Inferior parietal cortex (tissue), 1 donor: ENCODE data around the gene NPAS1.
"Not testable (repeated sequence)": the region's sequence is repeated elsewhere in the genome, so short reads cannot be mapped to it uniquely, and the experiment has no call there.

Experiments
- DNase-seq: peaks from one replicate; pipeline ENCODE4 v3.0.0-alpha.2; 2016; ENCODE audit errors: extremely low spot score

Gene NPAS1

DNA sequence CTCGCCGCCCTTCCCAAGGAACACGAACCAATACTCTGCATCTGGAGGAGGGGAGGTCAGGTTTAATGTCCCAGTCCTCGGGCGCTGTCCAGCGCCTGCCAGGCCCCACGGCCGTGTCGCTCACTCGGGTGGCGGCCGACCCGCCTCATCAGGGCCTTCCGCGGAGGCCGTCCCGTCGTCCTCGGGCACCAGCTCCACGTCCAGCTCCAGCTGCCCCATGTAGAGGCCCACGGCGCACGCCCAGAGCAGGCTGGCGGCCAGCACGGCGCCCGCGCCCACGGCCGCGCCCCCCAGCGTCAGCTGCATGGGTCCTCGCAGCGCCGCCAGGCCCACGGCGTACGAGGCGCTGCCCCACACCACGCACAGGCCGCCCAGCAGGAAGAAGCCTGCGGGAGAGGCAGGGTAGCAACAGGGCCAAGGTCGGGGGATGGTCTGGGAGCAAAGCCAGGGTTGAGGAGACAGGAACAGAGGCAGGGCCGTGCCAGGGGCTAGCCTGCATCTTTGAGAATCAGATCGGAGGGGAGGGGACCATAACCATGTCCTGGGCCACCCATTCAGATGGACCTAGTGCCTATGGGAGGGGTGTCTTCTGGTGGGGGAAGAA is 26.3 kb downstream of the NPAS1 start:
- no peak for DNase-seq

DNA sequence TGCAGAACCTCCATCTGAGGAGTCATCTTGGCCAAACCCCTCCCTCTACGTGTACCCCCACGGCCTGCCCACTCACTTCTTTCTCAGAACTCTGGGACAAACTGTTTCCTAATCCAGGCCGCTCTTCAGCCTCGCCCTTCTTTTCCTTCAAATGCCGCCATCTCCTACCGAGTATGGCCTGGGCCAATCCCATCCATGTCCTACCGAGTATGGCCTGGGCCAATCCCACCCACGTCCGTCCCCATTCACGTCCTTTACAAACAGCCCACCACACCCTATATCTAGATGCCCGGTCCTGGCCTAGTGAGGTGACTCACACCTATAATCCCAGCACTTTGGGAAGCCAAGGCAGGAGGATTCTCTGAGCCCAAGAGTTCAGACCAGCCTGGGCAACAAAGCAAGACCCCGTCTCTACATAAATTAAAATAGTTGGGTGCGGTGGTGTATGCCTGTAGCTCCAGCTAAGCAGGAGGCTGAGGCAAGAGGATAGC is 27.7 kb downstream of the NPAS1 start:
- DNase-seq: no peak

DNA sequence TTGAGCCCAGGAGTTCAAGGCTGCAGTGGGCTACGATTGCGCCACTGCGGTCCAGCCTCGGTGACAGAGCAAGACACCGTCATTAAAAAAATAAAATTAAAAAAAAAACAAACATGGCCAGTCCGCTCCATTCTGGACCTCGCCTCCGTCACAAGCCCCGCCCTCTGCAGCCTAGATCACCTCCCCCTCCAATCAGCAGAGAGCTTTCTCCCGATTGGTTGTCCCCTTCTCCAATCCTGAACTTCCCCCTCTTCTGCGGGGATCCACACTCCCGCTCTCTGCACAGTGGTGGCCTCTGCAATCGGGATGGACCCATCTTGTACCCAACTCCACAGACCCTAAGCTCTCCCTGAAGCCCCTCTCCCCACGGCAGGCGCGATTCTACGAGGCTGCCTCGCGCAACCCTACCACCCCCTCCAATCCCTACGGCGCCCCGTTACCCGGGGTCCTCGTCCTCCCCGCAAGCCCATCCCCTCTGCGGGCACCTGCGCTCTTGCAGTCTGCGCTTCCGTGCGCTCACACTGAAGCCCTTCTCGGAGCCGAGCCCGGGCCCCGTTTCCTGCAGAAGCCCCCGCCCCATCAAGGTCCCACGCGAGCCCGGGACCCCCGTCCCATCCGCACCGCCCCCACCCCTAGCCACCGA is 28.2 kb downstream of the NPAS1 start:
- peak; percentile 89 for DNase-seq

DNA sequence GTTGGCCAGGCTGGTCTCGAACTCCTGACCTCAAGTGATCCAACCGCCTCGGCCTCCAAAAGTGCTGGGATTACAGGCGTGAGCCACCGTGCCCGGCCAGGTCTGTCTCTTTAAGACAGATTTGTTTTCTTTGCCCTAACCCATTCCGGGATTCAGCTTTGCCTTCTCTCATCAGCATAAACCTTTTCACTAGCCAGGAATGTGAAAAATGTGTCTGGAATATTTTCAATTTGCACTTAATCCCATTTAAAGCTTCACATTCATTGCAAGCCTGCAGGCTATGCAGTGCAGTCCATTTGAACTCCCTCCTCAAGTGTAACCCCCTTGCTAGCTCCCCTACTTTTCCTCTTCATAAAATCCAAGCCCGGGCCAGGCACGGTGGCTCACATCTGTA is 29.7 kb downstream of the NPAS1 start:
- no peak for DNase-seq

DNA sequence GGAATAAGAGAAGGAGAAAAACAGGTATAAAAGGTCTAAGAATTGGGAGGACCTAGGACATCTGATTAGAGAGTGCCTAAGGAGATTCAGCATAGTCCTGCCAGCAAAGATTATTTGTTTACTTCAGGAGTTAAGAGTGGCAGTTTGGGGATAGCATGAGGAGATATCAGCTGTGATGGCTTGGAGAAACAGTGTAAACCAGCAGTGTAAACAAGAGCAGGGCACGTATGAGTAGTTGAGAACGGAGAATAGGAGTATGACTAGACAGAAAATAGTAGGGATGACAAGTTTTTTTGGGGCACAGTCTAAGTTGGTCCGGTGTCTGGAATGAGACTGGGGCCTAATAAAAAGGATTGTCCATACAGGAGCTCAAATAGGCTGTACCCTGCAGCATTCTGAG is 30.9 kb downstream of the NPAS1 start:
- DNase-seq: not testable (repeated sequence)

DNA sequence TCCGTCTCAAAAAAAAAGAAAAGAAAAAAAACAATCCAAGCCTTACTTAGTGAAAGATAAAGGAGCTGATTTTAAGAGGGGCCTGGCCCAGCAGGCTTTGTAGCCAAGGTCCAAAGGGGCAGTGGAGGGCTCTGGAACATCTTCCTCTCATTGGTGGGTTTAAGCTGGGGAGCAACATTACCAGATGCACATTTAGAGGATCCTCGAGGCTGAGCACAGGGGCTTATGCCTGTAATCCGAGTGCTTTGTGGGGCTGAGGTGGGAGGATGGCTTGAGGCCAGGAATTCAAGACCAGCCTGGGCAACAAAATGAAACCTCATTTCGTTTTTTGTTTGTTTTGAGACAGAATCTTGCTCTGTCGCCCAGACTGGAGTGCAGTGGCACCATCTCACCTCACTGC is 36.8 kb downstream of the NPAS1 start:
- DNase-seq: no peak

DNA sequence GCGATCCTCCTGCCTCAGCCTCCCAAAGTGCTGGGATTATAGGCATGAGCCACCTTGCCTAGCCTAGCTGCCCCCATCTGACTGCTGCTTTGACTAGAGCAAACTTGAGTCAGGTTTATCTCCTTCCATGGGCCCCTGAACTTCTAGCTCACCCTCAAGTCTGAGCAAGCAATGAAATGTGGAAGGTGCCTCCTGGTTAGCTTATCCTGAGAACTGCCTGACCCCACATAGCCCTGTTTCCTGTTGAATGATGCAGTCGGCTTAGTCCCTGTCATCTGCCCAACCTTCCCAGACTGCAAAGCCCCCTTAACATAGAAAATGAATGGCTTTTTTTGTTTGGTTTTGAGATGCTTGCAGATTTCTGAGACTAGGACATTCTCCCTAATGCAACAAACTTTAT is 37.7 kb downstream of the NPAS1 start:
- DNase-seq: no peak

DNA sequence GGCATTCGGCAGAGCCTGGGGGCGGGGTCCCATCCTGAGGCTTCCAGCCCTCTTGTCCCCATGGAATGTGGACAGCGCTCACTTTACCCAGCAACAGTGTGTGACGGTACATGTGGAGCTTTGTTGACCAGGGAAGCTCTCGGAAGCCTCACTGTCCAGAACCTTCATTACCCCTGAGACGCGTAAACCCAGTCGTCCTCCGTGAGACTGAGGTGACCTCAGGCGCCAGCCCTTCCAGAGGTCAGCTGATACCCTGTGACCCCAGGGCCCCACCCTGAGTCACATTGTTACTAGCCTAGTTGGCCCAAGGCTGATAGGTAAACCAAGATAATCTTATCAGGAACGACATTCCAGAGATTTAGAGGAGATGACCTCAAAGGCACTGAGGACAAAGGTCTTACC is 39.0 kb downstream of the NPAS1 start:
- DNase-seq: no peak

DNA sequence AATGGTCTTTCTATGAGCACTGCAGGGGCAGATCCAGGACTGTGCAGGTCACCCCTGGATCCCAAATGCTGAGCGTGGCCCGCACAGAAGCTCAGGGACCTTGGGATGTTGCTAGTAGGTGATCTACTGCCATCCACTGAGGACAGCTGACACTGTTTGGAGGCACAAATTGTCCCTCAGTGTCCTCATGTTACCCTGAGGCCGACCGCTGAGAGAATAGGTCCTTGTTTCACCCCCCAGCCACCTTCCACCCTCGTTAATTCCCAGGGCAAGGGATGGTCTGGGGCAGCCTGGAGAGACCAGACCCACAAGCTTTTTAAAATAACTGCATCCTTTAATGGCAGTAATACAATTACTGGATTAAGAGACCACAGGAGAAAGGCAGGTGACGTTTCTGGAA is 44.2 kb downstream of the NPAS1 start:
- no peak for DNase-seq

DNA sequence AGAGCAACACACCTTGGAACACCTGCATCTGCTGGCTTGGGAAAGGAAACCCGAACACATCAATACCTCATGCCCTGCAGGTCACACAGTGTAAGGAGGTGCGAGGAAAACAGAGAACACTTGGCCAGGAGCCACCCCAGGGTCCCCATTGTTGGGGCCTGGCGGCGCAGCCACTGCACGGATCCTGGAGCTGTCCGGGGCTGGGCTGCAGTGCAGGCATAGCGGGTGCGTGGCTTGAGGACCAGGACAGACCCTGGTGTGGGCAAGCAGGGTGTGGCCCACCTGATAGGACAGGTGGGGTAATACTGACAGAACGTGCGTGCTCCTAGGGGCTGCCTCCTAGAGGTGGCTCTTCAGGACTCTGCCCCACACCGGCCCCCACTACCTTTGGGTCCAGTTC is 45.6 kb downstream of the NPAS1 start:
- DNase-seq: no peak

DNA sequence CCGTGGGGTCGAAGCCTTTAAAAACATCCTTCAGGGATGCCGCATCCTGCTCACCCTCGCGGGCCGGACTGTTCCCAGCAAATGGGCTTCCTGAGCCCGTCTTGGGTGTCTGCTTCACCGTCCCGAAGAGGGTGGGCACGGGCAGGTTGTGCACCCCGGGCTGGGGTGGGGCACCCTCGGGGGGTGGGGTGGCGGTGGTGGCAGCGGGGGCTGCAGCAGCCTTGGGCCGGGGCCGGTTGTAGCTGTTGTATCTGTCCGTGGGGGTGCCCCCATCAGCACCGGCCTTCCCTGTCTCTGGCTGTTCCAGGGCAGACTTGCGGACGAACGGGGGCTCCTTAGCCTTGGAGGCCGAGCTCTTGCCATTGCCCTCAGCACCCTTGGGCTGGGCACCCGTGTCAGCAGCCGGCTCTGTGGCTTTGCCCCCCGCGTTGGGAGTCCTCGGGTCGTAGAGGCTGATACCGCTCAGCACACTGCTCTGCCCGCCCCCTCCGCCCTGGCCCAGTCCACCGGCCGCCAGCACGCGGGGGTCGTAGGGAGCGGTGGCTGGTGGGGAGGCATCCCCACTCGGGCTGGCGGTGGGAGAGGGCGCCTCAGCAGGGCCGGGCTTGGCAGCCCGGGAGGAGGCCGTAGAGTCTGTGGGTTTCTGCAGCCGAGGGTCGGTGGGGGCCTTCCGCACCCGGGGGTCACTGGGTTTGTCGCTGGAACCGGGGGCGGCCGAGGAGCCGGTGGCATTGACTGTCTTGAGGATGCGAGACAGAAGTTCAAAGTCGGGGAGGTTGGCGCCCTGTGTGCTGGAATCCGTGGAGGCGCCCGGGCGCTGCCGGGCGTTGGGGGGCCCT is 47.0 kb downstream of the NPAS1 start:
- no peak for DNase-seq

DNA sequence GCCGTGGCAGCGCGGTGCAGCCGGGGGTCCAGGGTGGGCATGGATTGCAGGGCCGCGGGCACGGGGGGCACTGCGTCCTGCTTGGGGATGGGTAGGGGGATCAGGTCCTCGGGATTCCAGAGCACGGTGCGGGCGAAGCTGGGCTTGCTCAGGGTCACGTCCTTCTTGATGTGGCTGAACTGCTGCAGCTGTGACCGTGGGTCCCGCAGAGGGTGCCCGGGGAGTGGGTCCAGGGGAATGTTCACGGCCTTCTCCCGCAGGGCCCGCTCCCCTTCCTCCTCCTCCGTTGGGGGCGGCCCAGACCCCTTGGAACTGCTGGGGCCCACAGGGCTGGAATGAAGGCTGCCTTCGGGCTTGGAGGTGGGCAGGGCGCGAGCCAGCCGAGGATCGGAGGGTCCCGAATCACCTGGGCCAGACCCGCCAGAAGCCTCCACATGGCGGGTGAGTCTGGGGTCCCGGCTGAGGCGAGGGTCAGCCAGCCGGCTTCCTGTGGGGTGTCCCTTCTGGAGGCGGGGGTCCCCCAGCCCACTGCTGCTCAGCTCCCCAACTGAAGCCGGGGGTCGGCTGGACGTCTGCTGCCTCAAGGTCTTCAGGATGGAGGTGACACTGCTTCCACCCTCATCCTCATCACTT is 47.7 kb downstream of the NPAS1 start:
- DNase-seq: no peak

DNA sequence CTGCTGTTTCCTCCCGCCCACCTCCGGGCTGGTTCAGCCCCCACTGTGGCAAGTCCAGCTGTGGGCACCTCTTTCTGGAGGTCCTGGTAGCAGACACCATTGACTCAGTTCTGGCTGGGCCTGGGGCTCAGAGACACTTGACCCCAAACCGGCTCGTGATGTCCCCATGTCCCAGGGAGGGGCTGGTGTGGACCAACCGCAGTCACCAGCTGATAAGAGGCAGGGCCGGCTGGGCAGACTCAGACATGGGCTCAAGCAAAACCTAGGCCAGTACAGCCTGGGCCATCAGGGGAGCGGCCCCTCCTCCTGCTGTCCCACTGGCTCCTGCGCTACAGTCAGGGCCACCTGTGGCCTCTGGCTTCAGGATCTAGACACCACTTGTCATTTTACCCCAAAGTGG is 48.6 kb downstream of the NPAS1 start:
- DNase-seq: no peak

DNA sequence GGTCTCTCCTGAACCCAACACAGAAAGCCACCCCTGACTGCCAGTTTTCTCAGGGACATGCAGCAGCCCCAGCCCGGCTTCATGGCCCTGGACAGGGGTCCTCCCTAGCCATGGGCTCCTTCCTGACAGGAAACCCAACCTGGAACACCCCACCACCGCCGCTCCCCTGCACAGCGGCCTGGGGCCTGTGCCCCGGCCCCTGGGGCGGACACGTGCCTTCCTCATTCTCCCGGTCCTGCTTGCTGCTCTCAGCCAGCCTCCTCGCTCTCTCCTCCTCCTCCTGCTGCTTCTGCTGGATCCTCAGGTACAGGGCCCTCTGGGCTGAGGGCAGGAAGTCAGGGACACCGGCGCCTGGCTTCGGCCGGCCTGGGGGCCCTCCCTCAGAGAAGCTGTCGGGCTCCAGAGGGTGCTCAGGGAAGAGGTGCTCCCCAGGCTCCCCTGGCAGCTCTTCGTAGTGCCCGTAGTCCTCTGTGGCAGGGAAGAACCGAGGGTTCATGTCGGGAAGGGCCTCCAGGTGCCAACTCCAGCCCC is 49.3 kb downstream of the NPAS1 start:
- no peak for DNase-seq

DNA sequence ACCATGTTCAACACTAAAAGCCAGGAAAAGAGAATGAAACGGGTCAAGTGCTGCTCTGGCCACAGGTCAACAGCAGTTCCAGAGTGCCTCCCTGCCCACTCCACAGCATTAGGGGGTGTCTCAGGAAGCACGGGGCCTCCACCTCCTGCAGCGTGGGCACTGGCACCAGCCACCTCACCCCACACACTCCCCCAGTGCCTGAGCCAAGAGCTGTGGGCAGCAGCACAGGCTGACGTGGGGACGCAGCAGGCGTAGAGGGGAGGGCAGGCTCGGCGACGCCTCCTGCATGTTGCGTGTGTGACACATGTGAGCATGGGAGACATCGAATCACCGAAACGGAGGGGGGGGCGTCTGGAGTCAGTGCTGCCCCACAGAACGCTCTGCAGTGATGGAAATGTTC is 50.2 kb downstream of the NPAS1 start:
- no peak for DNase-seq

DNA sequence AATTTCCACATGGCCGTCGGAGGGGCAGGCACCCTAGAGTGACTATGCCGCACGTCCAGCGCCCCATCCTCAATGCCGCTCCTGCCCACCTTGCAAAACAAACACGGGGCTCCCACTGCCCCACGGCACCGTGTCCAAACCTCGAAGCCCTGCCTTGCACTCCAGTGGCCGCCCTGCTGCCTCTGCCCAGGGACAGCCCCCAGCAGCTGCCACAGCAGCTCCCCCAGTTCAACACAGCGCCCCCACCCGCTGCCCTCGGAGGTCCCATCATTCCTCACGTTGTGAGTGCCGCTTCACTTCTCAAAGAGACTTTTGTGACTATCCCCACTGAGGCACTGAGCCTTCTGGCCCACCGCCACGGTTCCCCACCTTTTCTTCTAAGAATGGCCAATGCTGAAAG is 51.1 kb downstream of the NPAS1 start:
- DNase-seq: no peak

DNA sequence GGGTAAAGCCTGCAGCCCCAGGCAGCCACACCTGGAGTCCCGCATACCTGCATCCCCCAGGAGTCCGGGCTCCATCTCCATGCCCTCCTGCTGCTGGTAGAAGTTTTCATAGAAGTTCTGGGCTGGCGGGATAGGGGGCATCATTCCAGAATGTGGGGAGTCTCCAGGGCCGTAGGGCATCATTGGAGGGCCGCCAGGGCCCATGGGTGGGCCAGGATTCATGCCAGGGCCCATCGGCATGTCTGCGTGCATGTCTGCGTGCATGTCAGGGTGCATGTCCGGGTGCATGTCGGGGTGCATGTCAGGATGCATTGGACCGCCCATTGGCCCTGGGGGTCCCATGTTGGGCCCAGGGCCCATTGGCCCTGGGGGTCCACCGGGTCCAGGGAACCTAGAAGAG is 52.1 kb downstream of the NPAS1 start:
- DNase-seq: no peak

DNA sequence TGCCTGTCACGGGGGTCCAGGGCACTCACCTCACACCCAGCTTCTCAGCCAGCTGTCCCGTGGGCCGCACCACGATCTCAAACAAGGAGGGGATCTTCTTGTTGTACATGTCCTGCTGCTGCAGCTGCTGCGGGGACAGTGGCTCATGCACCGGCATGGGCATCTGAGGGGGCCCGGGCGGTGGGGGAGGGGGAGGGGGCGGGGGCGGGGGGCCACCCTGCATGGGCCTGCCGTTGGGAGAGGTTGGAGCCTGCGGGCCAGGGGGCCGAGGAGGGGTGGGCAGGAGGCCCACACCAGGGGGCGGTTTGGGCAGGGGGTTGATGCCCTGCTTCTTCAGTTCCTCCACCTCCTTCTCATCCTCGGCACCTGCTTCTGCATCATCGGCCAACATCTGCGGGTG is 52.7 kb downstream of the NPAS1 start:
- no peak for DNase-seq

DNA sequence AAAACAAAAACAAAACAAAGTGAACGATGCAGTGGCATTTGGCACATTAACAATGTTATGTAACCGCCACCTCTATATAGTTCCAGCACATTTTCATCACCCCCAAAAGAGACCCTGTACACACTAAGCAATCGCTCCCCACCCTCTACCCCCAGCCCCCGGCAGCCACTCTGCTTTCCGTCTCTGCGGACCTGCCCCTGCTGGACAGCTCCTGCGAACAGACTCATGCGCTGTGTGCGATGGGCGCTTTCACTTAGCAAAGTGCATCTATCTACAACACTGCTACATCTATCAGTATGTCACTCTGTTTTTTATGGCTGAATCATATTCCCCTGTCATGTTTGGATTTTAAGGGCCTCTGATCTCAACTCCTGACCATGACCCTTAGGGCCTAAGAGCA is 53.9 kb downstream of the NPAS1 start:
- DNase-seq: no peak

DNA sequence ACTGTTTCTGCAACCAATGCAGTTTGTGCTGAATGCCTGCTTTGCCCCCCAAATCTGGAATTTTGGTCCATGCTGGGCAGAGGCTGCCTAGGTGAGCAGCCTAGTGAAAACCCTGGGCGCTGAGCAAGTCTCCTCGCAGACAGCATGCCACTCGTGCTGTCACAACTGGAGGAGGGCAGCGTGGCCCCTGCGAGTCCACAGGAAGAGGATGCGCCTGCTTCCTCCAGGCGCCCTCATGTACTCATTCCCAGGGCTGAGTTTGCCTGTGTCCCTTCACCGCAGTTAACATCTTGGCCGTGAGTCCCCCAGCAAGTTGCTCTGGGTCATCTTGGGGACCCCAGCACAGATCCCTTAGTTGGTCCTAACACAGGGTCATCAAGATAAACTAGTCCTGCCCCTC is 55.0 kb downstream of the NPAS1 start:
- no peak for DNase-seq

DNA sequence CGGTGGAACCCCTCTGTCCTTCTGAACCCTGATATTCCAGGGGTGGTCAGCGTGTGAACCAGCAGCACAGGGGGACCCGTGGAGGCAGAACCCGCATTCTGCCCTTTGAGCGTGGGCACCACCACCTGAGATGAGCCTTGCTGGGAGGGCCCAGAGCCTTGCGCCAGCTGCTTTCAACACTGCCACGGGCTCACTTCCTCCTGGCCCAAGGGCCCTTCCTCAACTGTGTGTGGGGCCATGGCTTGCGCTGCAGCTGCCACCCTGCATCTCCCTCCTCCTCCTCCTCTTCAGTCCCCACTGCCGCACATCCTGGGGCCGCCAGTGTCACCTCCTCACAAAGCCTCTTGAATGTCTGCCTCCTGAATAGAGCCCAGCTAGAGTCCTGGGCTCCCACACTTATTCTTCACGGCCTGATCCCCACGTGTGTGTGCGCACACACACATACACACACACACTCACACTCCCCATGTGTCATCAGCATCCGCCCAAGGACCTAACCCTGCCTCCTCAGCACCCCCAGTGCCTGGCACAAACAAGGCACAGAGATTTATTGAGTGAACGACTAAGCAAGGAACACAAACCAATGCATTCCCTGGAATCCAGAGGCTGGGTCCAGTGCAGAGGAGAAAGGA is 55.7 kb downstream of the NPAS1 start:
- DNase-seq: no peak

DNA sequence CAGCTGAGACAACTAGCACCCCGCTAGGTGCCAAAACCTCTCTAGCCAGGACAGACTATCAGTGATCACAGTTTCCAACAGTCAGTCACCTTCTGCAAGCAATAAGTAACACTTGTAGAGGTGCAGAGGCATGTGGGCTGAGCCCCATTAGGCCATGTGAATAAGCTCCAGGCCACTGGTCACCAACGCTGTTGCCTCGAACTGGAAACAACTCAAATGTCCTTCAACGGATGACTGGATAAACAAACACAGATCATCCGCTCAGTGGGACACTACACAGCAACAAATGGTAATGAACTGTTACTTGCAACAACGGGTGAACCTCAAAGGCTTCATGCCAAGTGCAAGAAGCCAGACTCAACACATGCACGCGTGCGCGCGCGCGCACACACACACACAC is 56.3 kb downstream of the NPAS1 start:
- no peak for DNase-seq
